NCI-H446 treated with DMSO at 0.1 percent for 48 hours (cell line): ENCODE data around the gene MYOG.

Experiments
- DNase-seq: peaks from one replicate; lab custom pipeline; 2025; lab: John Stamatoyannopoulos, UW

MYOG gene

DNA sequence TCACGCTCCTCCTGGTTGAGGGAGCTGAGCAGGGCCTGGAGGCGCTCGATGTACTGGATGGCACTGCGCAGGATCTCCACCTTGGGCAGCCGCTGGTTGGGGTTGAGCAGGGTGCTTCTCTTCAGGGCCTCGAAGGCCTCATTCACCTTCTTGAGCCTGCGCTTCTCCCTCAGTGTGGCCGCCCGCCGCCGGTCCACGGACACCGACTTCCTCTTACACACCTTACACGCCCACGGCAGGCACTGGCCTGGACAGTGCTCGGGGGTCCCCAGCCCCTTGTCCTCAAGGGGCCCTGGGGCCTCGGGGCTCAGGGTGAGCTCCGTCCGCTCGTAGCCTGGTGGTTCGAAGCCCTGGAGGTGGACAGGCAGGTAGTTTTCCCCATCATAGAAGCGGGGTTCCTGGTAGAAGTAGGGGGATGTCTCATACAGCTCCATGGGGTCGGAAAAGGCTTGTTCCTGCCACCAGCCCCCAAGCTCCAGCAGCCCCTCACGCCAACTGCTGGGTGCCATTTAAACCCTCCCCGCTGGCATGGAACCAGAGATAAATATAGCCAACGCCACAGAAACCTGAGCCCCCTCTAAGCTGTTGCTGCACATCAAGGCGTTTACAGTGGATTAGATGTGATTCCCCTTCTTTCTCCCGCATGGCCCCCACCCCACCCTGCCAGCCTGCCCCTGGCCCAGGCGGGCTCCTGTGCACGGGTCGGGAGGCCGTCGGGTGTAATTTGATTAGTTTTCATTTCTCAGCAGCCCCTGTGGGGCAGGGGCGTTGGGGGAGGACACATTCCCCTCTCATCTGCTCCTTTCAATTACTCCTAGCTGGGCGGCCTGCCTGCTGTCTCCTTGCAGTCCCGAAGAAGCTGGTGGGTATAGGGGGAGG is at the start of gene MYOG:
Gene MYOG (minus strand): TSS at position 485 of the 879 bp plus-strand sequence. CDS start 51 bp downstream, at position 434.
- no peak for DNase-seq

DNA sequence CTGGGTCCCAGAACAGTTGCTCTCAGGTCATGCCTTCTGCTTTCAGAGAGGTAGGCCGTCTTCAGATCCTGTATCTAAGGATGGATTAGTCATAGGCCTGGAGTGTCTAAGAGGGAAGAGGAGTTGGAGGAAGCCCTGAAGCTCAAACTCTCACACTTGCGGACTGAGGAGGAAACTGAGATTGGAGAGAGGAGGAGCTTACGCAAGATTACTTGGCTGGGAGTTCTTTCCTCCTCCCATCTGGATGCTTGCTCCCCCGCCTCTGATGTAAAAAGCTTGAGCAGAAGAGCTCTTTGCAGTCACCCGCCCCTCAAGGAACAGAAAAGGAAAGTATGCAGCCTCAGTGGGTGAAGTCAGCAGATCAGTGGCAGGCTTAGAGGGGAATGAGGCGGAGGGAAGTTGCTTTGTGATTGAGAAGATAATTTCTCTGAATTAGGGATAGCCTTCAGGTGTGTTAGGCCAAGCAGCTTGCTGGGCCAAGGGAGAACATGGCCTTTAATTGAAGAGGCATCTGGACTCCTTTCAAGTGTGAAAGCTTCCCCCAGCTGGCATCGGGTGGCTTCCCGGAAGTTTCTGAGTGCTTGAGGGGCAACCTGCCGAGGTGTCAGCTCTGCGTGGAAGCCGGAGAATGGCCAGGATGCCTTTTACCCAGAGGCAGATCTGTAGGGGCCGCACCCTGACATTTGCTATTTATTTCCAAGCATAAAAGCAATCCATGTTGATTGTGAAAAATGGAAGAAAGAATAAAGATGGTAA is 48.3 kb upstream of the MYOG start:
- no peak for DNase-seq

DNA sequence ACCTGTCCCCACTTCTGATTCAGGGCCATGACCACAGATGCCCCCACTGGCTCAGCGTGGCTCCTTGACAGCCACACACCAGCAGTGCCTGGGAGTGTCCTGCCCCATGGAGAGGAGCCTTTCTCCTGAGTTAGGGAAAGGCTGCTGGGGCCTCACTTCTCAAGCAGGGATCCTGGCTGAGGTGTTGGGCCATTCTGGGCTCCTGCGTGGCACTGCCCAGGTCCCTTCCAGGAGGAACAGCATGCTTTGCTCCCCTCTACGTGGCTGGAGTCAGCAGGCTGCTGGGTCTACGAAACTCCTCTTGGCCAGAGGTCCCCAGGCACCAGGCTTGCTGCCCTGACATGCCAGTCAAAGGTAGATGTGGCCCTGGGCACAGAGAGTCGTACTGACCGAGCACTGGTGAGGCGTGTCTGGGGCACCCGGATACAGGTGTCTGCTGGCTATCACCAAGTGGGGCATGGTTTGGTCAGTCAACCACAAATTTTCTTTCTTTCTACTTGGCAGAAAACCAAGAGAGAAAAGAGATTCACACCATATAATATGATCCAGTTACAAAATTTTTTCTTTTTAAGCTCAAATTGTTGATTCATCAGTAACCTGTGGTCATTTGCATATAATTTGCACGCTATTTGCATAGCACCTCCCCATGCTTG is 45.9 kb upstream of the MYOG start:
- DNase-seq, result no peak

DNA sequence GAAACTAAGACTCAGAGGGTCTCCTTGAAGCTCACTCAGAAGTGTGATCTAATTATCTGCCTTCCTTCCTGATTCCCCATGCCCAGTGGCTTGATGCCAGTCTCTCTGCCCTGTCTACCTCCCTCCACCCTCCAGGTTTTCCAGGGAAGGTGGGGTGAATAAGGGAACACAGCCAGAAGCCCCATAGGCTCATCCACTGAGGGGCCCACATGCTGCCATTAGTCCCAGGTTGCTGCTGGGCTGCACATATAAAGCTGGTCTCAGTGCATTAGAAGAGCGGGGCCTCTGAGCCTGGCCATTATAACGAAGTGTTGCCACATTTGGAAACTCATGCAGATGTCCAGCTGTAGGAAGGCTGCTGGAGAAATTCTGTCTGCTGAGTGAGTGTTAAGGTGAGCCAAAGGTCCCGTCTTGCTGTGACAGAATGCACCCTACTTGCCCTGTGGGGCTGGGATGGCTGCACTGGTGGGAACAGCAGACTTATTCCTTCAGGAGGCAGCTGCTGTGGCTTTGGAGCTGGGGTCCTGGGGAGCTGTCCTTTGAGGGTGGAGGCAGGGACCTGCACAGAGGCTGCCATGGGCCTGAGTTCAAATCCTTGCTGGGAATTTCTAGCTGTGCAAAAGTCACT is 44.7 kb upstream of the MYOG start:
- no peak for DNase-seq

DNA sequence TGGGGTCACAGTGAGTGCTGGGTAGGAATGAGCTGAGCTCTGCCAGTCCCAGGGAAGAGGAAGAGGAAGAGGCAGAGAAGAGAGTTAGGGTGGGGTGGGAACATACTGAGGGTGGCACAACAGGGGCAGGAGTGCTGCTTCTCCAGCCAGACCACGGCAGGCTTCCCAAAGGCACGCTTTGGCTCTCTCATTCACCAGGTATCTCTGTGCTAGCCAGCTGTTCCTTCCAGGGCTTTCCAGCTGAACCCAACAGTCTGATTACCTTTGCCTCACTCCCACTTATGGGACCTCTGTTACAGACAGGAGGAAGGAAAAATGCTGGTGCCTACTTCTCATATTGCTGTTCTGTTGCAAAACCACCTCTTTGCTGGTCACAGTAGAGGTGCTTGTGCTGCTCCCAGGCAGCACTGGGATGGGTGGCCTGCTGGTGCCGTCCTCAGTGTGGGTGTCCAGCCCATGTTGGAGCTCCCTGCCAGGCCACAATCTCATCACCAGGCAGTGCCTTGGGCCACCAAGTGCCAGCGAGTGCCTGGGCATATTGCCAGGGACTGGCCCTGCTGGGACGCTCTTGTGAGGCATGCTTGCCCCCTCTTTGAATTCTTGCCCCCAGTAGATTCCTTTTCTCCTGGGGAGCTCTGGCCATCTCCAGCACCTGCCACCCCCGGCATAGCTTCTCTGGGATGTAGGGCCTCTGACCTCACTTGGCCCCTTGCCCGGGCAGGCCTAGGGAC is 43.9 kb upstream of the MYOG start:
- DNase-seq, result no peak

DNA sequence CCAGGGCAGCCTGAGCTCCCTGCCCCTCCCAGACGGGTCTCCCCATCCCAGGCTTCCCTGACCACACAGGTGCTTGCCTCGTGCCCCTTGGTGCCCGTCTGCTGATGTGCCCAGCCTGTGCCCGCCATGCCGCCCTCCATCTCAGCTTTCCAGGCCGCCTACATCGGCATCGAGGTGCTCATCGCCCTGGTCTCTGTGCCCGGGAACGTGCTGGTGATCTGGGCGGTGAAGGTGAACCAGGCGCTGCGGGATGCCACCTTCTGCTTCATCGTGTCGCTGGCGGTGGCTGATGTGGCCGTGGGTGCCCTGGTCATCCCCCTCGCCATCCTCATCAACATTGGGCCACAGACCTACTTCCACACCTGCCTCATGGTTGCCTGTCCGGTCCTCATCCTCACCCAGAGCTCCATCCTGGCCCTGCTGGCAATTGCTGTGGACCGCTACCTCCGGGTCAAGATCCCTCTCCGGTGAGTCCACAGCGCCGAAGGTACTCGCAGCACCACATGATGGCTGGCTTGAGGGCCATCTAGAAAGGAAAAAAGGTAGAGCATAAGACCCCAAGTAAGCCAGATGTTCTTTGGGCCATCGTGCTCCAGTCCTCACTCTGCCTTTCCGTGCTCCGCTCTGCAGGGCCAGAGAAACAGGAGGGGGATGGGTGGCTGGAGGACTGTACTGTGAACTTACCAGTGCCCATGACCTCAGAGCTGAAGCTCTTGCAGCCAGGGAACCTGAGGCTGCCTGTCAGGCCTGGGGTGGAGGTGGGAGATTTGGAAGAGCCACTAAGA is 43.1 kb upstream of the MYOG start:
- DNase-seq, result no peak

DNA sequence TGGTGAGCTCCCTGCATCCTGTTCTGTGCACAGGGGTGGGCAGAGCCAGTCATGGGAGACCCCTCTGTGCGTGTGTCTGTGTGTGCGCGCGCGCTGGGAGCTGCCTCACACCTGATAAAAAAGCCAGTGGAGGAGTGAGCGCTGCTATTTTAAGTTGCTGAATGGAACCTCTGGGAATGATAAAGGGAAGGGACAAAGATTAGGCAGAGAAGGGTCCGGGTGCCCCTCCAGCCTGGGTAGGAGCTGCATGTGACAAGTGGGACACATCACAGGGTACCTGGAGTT is 42.6 kb upstream of the MYOG start:
- no peak for DNase-seq

DNA sequence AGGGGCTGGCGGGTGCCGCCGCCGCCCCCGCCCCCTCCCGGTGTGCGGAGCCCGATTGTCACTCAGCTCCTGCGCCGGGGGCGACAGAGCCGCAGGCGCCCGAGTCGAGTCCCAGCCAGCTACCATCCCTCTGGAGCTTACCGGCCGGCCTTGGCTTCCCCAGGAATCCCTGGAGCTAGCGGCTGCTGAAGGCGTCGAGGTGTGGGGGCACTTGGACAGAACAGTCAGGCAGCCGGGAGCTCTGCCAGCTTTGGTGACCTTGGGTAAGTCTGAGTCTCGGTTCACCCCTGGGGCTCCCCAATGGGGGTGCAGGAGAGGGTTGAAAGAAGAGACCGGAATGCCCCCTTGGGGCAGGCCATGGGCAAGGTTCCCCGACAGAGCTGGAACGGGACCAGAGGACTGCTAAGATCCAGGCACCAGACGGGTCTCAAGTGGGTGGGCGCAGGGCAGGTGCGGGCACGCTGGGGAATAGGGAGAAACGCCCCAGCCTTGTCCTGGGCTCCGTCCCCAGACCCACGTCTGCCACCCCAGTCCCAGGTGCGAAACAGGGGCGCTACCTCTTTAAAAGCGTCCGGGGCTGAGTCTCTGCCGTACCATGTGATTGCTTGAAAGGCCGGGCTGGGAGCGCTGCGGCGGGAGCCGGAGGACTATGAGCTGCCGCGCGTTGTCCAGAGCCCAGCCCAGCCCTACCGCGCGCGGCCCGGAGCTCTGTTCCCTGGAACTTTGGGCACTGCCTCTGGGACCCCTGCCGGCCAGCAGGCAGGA is 42.0 kb upstream of the MYOG start, which contains the start of gene ADORA1:
Gene ADORA1 (plus strand): TSS at position 61 of the 765 bp plus-strand sequence. CDS start 1,116 bp downstream, outside the sequence.
- DNase-seq, result no peak

DNA sequence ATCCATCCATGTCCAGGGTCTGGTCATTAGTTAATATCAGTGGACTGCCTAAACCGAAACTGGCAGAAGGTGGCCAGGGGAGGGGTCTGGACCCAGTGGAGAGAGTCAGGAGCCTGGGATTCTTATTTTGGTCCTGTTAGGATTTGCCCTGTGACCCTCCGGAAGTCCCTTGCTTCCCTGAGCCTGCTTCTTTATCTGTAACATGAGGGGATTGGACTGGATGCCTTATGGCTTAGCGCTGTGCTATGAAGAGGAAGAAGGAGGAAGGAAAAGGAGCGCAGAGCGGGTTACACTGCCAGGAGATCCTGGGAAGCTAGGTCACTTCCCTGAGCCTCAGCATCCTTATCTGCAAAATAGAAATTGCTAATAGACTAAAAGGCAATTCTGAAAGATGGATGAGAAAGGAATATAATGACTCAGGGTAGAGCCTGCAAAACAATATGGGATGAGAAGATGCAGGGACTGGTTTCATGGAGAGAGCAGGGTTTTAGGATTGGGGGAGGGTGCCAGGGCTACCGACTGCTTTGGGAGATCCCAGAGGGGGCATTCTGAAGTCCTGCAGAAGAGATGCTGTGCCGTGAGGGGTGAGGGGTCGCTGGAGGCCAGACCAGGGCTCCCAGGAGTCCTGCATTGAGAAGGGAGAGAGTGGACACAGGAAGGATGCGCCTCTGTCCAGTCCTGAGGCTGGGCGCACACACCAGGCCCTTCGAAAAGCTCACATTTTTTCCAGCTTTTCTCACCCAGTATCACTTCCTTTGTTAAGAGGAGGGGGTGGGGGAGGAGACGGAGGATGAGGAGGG is 41.3 kb upstream of the MYOG start:
- DNase-seq, result no peak

DNA sequence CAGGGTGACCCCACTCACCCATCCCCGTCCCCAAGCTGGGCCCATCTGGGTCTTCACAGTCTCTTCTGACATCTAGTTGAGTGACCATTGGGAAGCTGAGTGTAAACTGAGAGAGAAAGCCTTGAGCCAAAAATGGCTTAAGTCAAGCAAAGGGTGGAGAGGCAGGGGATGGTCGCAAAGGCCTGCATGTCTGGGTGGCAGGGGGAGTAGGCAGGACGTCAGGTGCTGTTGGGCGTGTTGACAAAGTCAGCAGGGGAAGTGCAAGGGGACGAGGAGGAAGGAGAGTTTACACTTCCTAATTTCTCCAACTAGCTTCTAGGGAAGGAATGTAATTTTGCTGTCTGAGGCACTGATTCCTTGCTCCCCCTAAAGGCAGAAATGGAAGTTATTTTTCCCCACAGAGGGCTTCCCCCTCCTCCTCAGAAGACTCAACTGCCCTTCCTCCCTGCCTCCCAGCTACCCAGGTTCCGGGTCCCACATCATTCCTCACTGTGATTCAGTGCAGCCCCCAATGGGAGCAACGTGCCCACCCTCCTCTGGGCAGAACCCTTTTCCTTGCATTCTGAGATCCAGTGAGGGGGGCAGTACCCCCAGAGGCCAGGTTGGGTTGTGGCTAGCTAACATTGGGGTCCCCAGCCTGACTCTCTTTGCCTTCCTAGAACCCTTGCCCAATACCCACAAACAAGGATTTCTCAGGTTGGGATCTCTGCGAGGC is 40.5 kb upstream of the MYOG start:
- DNase-seq, result no peak

DNA sequence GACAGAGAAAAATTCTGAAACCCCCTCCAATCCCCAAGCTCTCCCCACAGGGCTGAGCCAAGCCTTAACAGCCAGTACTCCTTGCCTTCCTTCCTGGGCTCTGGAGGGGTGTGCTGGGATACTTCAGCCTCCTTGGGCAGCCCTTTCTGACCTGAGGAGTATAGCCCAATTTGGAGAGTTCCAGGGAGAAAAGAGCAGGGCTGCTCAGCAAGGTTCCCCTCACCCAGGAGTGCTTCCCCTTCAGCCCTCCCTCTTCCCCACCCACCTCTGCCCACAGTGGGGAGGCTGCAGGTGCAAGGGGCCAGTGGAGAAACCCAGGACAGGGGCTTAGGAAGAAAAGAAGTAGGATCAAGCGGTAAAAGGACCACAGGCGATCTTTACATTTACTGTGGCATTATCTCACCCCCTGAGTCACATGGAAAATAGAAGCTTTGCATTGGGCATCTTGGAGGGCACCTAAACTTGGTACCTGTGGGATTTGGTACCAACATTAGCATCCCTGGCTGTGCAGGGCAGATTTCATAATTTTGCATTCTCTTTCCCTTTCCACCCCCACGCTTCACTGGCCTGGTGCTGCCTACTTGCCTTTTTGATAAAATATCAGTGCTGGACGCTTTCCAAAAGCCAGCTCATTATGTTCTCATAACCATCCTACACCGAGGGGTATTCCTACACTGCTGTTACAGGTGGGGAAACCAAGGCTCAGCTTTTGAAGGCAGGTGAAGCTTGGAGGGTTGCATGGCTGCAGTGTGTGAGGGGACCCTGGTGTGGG is 38.9 kb upstream of the MYOG start:
- DNase-seq, result no peak

DNA sequence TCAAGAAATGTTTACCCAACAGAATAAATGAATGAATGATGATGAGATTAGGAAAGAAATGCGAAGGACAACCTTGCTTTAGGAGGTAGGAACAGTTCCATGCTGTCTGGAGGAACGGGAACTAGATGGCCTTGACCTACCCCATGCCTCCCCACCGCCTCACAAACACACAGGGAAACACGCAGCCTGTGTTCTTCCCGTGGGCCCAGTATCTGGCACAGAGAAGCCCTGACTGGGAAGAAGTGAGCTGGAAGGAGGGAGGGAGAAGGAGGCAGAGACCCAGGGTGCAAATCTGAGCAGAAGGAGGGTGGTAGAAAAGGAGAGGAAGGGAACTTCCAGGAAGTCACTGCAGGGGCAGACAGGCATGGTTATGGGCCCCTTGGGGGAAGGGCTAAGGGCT is 38.2 kb upstream of the MYOG start:
- DNase-seq, result no peak

DNA sequence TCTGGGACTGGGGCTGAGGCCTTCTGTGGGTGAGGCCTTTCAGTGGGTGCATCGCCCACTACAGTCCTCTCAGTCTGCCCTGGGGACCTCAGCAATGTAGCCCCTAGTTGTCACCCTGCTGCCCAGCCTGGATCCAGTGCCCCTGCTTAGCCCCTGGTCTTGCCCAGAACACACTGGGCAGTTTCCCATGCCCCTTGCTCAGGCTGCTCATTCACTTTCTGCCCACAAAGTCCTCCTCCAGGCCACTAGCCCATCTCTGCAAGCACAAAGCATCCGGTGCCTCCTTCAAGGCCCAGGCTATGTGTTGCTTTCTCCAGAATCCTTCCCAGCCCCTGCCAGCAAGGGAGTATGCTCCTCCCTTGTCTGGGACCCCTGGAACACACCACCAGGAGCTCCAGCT is 36.3 kb upstream of the MYOG start:
- DNase-seq, result no peak

DNA sequence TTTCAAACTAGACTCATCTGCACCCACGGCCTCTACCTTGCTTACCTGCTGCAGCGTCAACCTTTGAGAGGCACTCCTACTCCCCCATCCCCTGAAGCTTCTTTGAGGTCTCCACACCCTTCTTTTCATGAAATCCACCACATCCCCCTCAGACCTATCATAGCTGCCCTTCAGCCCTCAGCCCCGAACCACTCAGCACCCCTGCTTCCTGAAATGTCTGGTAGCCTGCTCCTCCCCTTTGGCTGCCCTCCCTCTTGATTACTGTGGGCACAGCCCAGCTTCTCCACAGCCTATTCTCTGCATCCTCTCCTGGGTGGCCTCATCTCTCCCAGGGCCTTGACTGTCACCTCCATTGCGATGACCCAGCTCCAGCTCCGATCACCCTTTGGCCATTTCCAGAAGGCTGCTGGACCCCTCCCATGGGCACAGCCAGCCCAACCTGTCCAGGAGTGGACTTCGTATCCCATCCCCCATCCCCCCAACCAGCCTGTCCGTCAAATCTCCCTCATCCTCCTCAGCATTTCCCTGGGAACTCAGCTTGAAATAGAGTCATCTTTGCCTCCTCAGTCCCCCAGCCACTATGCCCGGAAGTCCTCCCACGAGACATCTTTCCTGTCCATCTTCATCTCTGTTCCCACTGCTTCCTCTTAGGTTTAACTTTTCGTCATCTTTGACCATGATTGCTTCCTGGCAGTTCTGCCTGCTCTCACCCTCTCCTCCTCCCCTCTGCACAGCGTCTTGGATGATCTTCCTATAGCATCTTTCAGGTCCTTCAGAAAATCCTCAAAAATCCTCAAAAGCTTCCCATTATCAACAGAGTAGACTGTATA is 35.6 kb upstream of the MYOG start:
- no peak for DNase-seq

DNA sequence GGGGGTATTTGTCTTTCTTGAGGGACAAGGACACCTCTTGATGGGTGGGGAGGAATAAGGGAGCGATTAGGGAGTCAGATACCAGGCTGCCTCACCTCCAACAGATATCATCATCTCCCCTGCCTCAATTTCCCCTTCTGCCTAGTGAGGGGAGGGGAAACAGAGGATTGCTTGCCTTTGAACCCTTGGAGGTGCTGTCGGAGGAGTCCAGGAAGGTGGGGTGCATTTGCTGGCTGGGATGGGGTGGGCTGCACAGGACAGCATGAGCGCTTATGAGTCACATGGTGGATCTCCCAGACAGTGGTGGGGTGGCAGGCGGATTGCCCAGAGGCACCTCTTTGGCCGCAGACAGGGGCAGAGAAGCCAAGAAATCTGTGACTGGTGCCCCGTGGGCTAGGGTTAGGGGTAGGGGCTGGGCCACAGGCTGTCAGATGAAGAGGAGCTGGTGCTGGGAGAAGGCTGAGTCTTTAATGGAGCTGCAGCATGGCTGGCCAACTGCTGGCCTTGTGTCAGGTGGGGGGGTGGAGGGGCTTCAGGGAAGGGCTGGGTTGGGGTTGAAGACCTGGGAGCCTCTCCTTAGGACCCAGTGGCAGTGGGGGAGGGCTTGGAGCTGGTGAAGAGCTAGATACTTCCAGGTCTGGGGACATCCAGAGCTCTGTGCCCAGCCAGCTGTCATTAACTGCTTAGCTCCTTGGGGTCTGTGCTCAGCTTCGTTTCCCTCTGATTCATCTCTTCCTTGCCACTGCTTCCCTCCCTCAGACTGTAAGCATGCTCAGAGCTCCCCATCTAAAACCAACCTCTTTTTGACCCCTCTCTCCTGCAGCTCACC is 34.7 kb upstream of the MYOG start:
- DNase-seq, result no peak
